Measurements from ENCODE around the gene PINLYP. TPM values are rescaled to one million over a fixed set of nuclear protein-coding genes. Genes with fewer than 3 reads are reported as not detected.

The PINLYP gene
- total and polyA plus RNA-seq, 2 of the 13 experiments (the other 11 are each of a cell fraction or from before 2014, with no cell fraction given), result 0.21 to 0.24 TPM

DNA sequence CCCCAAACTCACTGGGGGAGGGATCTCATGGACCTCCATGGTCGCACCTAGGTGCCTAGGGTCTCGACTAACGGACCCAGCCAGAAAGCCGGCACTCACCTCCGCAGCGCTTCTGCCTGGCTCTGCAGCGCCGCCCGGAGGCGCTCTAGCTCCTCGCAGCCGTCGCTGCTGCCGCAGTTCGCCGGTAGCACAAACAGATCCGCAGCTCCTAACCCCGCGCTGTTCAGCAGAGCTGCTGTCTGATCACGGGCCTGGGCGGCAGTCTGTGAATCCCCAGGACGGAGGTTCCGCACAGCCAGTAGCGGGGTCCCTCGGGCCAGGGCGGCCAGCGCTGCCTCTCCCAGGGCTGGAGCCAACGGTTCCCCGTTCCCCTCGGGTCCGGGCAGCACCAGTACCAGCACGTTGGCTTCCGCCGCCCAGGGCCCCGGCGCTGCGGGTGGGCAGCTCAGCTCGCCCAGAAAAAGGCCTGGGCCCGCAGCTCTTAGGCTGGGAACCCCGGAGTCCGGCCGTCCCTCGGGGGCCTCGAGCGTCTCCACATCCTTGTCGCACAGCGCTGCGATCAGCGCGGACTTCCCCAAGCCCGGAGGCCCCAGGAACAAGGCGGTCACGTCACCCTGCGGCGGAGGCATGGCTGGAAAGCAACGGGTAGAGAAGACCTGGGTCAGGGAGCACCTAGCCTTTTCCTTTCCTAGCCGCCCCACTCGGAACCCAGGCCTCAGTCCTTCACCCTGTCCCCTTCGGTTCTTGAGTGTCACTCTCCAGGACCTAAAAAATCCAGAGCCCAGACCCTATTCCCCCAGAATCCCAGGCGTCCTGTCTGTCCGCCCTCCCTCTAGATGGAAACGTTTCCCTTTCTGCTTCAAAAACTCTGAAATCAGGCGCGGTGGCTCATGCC lies 19.4 kb downstream of the PINLYP start (continued):
- TF ChIP-seq, protein P1, sequence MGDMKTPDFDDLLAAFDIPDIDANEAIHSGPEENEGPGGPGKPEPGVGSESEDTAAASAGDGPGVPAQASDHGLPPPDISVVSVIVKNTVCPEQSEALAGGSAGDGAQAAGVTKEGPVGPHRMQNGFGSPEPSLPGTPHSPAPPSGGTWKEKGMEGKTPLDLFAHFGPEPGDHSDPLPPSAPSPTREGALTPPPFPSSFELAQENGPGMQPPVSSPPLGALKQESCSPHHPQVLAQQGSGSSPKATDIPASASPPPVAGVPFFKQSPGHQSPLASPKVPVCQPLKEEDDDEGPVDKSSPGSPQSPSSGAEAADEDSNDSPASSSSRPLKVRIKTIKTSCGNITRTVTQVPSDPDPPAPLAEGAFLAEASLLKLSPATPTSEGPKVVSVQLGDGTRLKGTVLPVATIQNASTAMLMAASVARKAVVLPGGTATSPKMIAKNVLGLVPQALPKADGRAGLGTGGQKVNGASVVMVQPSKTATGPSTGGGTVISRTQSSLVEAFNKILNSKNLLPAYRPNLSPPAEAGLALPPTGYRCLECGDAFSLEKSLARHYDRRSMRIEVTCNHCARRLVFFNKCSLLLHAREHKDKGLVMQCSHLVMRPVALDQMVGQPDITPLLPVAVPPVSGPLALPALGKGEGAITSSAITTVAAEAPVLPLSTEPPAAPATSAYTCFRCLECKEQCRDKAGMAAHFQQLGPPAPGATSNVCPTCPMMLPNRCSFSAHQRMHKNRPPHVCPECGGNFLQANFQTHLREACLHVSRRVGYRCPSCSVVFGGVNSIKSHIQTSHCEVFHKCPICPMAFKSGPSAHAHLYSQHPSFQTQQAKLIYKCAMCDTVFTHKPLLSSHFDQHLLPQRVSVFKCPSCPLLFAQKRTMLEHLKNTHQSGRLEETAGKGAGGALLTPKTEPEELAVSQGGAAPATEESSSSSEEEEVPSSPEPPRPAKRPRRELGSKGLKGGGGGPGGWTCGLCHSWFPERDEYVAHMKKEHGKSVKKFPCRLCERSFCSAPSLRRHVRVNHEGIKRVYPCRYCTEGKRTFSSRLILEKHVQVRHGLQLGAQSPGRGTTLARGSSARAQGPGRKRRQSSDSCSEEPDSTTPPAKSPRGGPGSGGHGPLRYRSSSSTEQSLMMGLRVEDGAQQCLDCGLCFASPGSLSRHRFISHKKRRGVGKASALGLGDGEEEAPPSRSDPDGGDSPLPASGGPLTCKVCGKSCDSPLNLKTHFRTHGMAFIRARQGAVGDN (CRISPR knock-in tag; IDR thresholded peaks at IDR 0.05), result peak; percentile 67
- no peak for TF ChIP-seq POLR2G (IDR thresholded peaks at IDR 0.05; ENCODE audit: low read depth, low read length)
- TF ChIP-seq, protein P2, sequence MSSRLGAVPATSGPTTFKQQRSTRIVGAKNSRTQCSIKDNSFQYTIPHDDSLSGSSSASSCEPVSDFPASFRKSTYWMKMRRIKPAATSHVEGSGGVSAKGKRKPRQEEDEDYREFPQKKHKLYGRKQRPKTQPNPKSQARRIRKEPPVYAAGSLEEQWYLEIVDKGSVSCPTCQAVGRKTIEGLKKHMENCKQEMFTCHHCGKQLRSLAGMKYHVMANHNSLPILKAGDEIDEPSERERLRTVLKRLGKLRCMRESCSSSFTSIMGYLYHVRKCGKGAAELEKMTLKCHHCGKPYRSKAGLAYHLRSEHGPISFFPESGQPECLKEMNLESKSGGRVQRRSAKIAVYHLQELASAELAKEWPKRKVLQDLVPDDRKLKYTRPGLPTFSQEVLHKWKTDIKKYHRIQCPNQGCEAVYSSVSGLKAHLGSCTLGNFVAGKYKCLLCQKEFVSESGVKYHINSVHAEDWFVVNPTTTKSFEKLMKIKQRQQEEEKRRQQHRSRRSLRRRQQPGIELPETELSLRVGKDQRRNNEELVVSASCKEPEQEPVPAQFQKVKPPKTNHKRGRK (CRISPR knock-in tag; IDR thresholded peaks at IDR 0.05), result no peak
- TF ChIP-seq, protein P3, sequence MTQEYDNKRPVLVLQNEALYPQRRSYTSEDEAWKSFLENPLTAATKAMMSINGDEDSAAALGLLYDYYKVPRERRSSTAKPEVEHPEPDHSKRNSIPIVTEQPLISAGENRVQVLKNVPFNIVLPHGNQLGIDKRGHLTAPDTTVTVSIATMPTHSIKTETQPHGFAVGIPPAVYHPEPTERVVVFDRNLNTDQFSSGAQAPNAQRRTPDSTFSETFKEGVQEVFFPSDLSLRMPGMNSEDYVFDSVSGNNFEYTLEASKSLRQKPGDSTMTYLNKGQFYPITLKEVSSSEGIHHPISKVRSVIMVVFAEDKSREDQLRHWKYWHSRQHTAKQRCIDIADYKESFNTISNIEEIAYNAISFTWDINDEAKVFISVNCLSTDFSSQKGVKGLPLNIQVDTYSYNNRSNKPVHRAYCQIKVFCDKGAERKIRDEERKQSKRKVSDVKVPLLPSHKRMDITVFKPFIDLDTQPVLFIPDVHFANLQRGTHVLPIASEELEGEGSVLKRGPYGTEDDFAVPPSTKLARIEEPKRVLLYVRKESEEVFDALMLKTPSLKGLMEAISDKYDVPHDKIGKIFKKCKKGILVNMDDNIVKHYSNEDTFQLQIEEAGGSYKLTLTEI (CRISPR knock-in tag; conservative IDR thresholded peaks at IDR 0.05), result no peak
- TF ChIP-seq ZNF781 (CRISPR knock-in tag; IDR thresholded peaks at IDR 0.05; ENCODE audit: borderline replicate concordance, not compliant biosample characterization), result peak; percentile 39
- TF ChIP-seq AGO2 (optimal IDR thresholded peaks at IDR 0.05; ENCODE audit: low read depth, low read length), result peak; percentile 51
- peak; percentile 49 for TF ChIP-seq GATAD1 (CRISPR knock-in tag; IDR thresholded peaks at IDR 0.05)
- TF ChIP-seq SOX6 (IDR thresholded peaks at IDR 0.05), result no peak
- peak; percentile 34; the same call in 1 of the 2 replicates for TF ChIP-seq SOX6 (CRISPR knock-in tag; IDR thresholded peaks at IDR 0.05)
- TF ChIP-seq, protein P4, sequence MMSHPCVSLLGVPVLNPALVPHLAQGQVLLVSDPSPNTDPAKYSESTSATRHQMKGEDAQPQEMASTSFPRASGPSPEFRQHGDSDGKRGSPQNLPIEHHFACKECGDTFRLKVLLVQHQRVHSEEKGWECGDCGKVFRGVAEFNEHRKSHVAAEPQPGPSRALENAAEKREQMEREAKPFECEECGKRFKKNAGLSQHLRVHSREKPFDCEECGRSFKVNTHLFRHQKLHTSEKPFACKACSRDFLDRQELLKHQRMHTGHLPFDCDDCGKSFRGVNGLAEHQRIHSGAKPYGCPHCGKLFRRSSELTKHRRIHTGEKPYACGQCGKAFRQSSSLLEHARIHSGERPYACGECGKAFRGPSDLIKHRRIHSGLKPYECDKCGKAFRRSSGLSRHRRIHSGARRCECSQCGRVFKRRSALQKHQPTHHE (CRISPR knock-in tag; IDR thresholded peaks at IDR 0.05; ENCODE audit: borderline replicate concordance), result no peak
- TF ChIP-seq, protein P5, sequence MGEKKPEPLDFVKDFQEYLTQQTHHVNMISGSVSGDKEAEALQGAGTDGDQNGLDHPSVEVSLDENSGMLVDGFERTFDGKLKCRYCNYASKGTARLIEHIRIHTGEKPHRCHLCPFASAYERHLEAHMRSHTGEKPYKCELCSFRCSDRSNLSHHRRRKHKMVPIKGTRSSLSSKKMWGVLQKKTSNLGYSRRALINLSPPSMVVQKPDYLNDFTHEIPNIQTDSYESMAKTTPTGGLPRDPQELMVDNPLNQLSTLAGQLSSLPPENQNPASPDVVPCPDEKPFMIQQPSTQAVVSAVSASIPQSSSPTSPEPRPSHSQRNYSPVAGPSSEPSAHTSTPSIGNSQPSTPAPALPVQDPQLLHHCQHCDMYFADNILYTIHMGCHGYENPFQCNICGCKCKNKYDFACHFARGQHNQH (CRISPR knock-in tag; IDR thresholded peaks at IDR 0.05), result peak; percentile 33; the same call in 1 of the 2 replicates
- TF ChIP-seq, protein P6, sequence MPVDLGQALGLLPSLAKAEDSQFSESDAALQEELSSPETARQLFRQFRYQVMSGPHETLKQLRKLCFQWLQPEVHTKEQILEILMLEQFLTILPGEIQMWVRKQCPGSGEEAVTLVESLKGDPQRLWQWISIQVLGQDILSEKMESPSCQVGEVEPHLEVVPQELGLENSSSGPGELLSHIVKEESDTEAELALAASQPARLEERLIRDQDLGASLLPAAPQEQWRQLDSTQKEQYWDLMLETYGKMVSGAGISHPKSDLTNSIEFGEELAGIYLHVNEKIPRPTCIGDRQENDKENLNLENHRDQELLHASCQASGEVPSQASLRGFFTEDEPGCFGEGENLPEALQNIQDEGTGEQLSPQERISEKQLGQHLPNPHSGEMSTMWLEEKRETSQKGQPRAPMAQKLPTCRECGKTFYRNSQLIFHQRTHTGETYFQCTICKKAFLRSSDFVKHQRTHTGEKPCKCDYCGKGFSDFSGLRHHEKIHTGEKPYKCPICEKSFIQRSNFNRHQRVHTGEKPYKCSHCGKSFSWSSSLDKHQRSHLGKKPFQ (CRISPR knock-in tag; IDR thresholded peaks at IDR 0.05; ENCODE audit: insufficient replicate concordance), result peak; percentile 12
- no peak for TF ChIP-seq TSC22D2 (CRISPR knock-in tag; IDR thresholded peaks at IDR 0.05; ENCODE audit: borderline replicate concordance)
- TF ChIP-seq, protein P7, sequence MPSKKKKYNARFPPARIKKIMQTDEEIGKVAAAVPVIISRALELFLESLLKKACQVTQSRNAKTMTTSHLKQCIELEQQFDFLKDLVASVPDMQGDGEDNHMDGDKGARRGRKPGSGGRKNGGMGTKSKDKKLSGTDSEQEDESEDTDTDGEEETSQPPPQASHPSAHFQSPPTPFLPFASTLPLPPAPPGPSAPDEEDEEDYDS (CRISPR knock-in tag; IDR thresholded peaks at IDR 0.05), result no peak

Measured in HepG2 (cell line).